GM10266 (cell line): ENCODE measurements around the gene ATAT1.
A peak's percentile ranks its signal among the peaks of the same experiment; 100 is the strongest.

Experiments
- DNase-seq: peaks from one replicate; pipeline ENCODE4 v3.0.0; 2012; ENCODE audit errors: extremely low spot score
- TF ChIP-seq, protein P1 (sequence below): IDR thresholded peaks from 2 replicates; pipeline ENCODE4 v1.5.1; 2012; ENCODE audit warnings: mild to moderate bottlenecking, low read depth; ENCODE audit not compliant: control insufficient read depth, insufficient read depth; ENCODE audit errors: missing control alignments

Gene ATAT1

DNA sequence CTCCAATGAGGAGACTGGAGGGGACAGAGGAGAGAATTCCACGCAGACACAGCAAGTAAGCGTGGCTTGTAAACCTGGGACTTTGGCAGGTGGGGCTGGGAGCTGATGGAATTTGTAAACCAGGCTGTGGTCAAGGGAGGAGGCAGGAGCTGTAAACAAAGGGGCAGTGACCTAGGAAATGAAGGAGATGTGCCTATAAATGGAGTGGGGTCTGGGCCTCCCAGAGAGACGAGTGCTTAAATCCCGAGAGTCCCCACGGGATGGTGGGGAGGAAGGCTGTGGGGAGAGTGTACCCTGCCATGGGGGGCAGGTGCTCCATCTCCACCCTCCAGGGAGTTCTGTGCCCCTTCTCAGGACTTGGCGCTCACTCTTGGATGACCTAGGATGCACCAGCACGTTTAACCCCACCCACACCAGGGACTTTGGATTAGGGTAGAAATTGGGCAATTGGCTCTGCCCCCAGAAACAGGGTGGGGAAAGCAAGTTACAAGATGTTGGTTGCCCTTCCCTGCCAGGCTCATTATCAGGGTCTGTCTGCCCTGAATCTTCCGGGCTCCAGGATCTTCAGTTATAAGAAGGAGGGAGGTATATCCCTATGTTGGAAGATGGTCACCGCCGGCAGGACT, 50.1 kb downstream of the ATAT1 start:
- TF ChIP-seq, protein P1, sequence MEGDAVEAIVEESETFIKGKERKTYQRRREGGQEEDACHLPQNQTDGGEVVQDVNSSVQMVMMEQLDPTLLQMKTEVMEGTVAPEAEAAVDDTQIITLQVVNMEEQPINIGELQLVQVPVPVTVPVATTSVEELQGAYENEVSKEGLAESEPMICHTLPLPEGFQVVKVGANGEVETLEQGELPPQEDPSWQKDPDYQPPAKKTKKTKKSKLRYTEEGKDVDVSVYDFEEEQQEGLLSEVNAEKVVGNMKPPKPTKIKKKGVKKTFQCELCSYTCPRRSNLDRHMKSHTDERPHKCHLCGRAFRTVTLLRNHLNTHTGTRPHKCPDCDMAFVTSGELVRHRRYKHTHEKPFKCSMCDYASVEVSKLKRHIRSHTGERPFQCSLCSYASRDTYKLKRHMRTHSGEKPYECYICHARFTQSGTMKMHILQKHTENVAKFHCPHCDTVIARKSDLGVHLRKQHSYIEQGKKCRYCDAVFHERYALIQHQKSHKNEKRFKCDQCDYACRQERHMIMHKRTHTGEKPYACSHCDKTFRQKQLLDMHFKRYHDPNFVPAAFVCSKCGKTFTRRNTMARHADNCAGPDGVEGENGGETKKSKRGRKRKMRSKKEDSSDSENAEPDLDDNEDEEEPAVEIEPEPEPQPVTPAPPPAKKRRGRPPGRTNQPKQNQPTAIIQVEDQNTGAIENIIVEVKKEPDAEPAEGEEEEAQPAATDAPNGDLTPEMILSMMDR = no peak
- DNase-seq = no peak

DNA sequence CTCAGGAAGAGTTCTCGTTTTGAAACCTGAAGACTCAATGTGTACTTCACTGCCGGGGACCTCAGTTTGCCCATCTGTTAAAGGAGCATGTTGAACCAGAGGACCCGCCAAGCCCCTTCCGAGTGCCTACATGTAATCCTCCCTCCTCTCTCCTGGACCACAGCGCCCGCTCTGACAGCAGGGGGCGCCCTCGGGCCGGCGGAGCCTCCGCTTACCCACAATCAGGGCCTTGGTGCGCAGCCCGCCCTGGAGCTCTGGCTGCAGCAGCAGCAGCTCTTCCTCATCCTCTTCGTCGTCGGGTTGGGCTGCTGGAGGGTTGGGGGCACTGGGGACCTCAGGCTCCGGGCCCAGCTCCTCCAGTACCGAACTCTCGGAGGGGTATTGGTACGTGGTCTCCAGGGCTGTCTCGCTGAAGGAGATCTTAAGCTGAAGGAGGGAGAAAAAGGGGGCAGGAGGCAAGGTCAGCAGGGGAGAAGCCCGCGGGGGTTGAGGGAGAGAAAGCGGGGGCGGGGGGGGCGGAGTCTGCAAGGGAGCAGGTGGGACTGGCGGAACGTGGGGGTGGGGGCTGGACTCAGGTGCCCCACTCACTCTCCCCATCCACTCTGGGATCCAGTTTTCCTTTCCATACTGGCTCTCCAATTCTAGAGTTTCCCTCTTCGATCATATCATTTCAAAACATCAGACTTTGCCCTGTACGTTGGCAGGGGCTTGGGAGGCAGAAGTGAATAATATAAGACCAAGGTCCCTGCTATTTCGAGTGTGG, 52.5 kb downstream of the ATAT1 start:
- DNase-seq = peak; percentile 82

DNA sequence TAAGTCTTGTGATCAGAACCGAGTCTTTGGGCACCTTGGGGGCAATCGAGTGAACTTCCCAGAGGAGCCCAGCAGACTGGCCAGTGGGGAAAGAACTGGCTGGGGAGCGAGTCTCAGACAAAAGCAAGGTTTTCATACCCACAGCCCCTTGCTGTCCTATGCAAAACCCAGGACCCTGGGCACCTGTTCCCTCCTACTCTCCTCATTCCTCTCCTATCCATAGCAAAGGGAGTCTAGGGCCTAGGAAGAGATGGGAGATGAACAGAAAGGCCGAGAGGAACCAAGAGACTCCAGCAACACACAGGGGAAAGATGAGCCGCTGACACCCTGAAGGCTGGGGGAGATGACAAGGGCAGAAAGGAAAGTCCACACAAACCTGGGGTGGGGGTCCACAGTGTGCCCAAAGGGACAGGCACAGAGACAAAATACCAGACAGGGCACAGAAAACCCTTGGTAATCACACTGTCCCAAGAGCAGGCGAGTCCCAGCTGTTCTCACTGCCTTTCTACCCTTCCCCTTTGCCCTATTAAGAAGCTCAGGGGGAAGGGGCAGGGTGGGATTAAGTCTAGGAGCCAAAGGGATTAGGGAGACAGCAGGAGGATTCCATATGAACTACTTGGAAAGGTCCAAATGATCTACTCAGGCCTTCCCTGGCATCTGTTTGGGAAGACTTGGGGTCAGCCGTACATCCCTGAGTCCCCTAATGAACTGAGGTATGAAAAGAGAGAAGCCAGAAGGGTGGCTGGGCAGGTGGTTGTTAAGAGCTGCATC, 53.3 kb downstream of the ATAT1 start:
- DNase-seq = no peak
- TF ChIP-seq, protein P1 = no peak

More for the DNA sequence above, 52.5 kb downstream of the ATAT1 start:
- TF ChIP-seq, protein P1 = peak; percentile 99

DNA sequence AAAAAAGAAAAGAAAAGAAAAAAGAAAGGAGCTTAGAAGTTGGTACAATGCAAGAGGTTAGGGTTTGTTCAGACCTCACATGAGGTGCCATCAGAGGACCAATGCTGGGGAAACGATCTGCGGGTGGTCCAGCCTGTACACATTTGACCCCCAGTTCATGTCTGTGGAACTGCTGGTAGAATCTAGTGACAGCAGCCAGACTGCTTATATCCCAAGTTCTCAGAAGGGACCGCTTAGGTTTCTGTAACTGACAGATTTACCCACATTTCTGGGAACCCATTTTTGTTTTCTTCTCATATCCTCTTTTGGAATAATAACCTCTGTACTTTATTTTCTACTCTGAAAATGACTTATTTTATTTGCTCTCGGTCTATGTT, 55.1 kb downstream of the ATAT1 start:
- peak; percentile 7 for DNase-seq
- TF ChIP-seq, protein P1 = no peak

DNA sequence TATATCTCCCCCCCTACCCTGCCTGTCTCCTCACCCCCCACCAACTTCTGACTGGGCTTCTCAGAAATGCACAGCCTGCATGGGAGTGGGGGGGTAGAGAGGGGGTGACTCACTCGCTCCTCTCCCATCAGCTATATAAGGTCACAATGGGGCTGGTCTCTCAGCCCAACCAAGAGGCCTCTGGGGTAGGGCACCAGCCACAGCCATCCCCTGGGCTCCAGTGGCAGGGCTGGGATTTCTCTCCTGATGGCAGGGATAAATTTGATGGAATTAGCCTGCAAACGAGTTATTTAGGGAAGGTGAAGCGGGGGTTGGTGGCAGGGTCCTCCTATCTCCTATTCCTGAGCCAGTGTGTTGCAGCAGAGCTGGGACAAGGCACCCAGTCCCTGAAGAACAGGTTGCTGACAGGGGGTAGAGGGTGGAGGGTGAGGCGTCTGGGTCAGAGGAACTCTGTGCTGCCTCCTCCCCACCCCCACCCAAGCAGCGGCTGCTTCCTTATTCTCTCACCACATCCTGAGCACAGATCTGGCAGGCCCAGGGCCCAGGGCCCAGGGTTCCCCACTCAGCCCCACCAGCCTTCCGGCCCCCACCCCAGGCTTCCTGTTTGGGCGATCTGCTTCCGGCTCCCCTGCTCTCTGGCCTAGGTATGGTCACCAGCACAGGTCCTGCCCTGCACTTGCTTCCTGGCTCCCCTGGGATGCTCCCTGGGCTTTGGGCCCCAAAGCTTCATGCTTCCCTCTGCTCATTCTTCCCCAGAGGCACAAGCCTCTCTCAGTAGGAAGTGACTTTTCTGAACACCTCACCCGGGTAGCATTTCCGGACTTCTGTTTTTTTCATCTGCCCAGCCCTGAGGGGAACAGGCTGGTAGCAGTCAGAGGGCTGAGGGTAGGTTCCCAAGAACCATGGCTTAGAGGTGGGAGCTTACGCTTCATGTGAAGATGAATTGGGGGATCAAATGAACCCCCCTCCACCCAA, 55.8 kb downstream of the ATAT1 start:
- DNase-seq = peak; percentile 81
- TF ChIP-seq, protein P1 = no peak

DNA sequence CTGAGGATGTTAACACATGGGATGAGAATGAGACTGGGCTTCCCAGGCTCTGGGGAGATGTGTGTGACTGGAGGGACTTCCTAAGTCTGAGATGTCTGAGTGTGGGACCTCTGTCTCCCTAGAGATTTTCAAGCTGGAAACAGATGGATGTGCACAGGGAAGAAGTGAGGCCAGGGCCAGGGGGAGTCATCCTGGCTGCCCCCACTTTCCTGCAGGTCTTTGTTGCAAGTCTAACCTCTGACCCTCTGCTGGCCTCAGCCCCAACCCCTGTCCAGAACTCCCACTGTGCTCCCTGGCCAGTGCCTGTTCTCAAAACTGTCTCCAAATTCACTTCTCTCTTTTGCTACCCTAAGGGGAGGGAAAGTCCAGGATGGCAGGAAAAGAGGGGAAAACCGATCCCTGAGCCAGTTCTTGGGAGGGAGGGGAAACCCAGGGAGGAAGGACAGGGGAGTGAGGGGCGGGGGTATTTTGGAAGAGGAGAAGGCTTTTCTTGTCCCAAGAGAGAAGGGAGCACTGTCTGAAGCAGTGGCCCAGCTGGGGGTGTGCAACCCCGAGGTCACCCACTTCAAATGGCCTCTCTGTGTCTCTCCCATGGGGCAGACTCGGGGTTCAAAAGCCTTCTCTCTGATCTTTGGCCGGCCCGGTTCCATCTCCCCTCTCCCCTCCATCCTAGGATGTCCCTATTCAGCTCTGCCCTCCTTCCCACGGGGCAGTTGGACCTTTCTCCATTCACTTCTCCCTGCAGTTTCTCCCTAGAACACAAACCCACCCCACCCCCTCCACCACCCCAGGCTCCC, 56.7 kb downstream of the ATAT1 start:
- DNase-seq = peak; percentile 6
- TF ChIP-seq, protein P1 = no peak
